GM13976 (cell line): Measurements from ENCODE around the gene MICB.
"Not testable (repeated sequence)": the region's sequence is repeated elsewhere in the genome, so short reads cannot be mapped to it uniquely, and the experiment has no call there.

Source experiments
- DNase-seq: peaks from one replicate; pipeline ENCODE4 v3.0.0; 2012; ENCODE audit warnings: low spot score
- in situ Hi-C: fragments of 300-500 bp; cut with MboI; formaldehyde crosslinking; loops from one replicate; pipeline ENCODE4 v1.12.0; 2022; ENCODE audit warnings: low sequenced_read_pairs, mixed read lengths, inconsistent platforms; ENCODE audit not compliant: unreplicated experiment
- TF ChIP-seq, protein P1 (sequence below): IDR thresholded peaks from 2 replicates; pipeline ENCODE4 v1.5.1; 2012; ENCODE audit warnings: borderline replicate concordance, mild to moderate bottlenecking; ENCODE audit not compliant: insufficient read depth; ENCODE audit errors: extremely low read depth, missing control alignments, control extremely low read depth

The MICB gene

DNA sequence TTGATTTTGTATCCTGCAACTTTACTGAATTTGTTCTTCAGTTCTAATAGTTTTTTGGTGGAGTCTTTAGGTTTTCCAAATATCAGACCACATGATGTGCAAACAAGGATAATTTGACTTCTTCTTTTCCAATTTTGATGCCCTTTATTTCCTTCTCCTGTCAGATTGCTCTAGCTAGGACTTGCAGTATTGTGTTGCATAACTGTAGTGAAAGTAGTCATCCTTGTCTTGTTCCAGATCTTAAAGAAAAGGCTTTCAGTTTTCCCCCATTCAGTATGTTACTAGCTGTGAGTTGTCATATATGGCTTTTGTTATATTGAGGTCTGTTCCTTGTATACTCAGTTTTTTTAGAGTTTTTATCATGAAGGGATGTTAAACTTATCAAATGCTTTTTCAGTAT lies 4.6 kb downstream of the MICB start:
- in situ Hi-C loops, result no loop called here
- no peak for DNase-seq
- TF ChIP-seq, protein P1, sequence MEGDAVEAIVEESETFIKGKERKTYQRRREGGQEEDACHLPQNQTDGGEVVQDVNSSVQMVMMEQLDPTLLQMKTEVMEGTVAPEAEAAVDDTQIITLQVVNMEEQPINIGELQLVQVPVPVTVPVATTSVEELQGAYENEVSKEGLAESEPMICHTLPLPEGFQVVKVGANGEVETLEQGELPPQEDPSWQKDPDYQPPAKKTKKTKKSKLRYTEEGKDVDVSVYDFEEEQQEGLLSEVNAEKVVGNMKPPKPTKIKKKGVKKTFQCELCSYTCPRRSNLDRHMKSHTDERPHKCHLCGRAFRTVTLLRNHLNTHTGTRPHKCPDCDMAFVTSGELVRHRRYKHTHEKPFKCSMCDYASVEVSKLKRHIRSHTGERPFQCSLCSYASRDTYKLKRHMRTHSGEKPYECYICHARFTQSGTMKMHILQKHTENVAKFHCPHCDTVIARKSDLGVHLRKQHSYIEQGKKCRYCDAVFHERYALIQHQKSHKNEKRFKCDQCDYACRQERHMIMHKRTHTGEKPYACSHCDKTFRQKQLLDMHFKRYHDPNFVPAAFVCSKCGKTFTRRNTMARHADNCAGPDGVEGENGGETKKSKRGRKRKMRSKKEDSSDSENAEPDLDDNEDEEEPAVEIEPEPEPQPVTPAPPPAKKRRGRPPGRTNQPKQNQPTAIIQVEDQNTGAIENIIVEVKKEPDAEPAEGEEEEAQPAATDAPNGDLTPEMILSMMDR, result no peak

DNA sequence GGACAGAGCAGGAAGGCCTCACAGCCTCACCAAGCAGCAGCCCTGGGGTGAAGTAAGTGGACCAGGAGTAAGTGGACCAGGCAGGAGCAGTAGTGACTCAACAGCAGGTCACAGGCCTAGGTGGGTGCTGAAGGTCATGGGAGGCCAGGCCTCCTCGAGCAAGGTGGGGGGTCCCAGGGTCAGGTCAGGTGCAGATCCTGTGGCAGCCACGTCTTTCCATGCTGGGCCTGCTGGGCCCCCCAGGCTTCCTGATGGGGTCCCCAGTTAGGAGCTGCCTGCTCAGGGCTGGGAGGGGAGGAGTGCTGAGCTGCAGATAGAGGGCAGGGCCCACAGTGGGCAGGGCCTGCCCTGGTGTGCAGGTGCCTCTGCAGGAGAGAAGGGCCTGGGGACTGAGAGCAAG lies 11.1 kb downstream of the MICB start:
- DNase-seq, in situ Hi-C loops: not testable (repeated sequence)

DNA sequence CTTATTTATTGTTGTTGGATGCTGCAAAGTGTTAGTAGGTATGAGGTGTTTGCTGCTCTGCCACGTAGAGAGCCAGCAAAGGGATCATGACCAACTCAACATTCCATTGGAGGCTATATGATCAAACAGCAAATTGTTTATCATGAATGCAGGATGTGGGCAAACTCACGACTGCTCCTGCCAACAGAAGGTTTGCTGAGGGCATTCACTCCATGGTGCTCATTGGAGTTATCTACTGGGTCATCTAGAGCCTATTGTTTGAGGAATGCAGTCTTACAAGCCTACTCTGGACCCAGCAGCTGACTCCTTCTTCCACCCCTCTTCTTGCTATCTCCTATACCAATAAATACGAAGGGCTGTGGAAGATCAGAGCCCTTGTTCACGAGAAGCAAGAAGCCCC lies 12.1 kb downstream of the MICB start:
- in situ Hi-C loops, result no loop called here
- TF ChIP-seq, protein P1, result no peak

DNA sequence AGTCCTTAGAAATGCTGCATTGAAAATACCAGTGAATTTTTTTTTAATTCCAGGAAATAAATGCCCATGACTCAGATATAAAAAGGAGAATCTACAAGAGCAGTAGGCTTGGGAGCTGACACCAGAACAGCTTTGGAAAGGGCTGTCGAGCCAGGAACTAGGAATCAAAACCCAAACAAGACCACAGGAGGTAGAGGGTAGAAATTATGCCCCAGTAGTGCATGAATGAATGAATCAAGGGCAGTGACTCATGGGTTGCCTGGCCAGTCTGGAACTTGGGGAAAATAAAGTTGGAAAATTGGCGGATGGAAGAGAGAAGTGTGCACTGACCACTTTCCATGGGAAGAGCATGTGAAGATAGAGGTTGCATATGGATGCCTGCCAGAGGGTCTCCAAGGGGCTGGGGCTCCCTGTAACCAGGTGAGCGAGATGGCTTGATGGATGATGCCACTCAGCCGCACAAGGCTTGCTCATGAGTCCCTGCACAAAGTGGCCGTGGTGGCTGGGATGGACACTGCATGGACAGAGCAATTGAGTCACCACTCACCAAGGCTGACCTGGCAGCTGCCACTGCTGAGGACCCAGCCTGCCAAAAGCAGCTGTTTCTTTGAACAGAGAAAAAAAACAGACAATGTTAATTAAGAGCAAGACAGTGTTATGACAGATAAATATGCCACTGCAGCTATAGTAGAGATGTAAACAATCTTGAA lies 15.7 kb downstream of the MICB start:
- in situ Hi-C loops, result no loop called here
- DNase-seq, result no peak
- TF ChIP-seq, protein P1, result no peak

More for the DNA sequence above, 12.1 kb downstream of the MICB start:
- no peak for DNase-seq

DNA sequence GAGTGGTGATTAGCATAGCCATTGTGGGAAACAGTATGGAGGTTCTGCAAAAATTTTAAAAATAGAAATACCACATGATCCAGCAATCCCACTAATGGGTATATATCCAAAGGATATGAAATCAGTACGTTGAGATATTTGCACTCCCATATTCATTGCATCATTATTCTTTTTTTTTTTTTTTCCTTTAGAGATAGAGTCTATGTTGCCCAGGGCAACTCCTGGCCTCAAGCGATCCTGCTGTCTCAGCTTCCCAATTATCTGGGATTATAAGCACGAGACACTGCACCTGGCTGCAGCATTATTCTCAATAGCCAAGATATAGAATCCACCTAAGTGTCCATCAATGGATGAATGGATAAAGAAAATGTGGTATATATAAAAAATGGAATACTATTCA lies 23.9 kb downstream of the MICB start:
- TF ChIP-seq, protein P1, result no peak
- in situ Hi-C loops, result no loop called here
- no peak for DNase-seq

DNA sequence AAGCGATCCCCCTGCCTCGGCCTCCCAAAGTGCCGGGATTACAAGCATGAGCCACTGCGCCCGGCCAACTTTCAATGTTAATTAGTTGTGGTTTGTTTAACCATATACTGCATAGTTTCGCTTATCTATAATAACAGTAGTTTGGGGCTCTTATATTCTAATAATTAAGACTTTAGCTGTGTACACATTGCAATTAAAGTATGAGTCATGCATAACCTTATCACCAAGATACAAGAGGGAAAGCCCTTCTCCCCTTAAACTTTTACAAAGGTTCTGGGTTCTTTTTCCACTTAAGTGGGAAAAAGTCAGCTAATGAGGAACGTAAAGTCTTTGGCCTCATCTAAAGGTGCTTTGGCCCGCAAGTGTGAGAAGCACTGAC lies 27.6 kb downstream of the MICB start:
- DNase-seq, result no peak
- in situ Hi-C loops, result no loop called here
- TF ChIP-seq, protein P1, result no peak

DNA sequence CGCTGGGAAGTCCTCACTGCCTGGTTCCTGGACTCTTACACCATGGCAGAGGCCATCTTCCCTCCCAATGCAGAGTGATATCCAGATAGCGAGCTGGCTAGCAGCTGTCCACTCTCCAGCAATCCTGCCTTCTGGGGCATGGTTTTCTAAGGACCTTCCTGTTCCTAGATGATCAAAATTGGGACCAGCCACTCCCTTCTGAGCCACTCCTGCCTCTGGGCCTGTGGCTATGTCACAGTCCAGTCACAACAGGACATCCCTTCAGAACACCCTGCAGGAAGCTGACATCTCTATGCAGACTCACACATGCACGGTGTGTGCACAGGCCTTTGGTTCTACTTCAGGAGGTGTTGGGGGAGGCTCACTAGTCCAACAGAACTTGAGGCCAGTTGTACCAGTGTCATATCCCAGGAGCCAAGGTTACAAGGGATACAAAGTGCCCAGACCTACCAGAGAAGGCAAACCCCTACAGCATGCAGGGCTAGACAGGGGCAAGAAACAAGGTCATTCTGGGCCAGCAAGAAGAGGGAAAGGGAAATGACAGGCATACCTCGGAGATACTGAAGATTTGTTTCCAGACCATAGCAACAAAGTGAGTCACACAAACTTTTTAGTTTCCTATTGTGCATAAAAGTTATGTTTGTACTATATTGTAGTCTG lies 28.1 kb downstream of the MICB start:
- in situ Hi-C loops, result no loop called here
- no peak for DNase-seq
- TF ChIP-seq, protein P1, result no peak
